Neural progenitor cell (in vitro differentiated cells): ENCODE measurements around the gene MAGI1. TPM values are rescaled to one million over a fixed set of nuclear protein-coding genes. Genes with fewer than 3 reads are reported as not detected.

Experiments
- DNase-seq: peaks from one replicate; pipeline ENCODE4 v3.0.0-alpha.2; 2016; ENCODE audit warnings: low spot score
- H2AFZ ChIP-seq: fragments of 200-600 bp; sonication (generic); replicated peaks from 2 replicates; pipeline ENCODE4 v1.6.1; 2016; ENCODE audit warnings: antibody characterized with exemption
- H3F3A ChIP-seq: fragments of 200-600 bp; sonication (generic); 2 replicates; pipeline ENCODE4 v1.6.1; 2016; ENCODE audit warnings: antibody characterized with exemption, low read depth
- H3K27ac ChIP-seq: fragments of 200-600 bp; sonication (generic); 2 replicates; pipeline ENCODE4 v1.5.1; 2016; ENCODE audit warnings: mild to moderate bottlenecking
- H3K27me3 ChIP-seq: fragments of 200-600 bp; sonication (generic); 2 replicates; pipeline ENCODE4 v1.6.1; 2016; ENCODE audit warnings: mild to moderate bottlenecking, moderate library complexity
- H3K36me3 ChIP-seq: fragments of 200-600 bp; sonication (generic); 2 replicates; pipeline ENCODE4 v1.5.1; 2016
- H3K4me1 ChIP-seq: fragments of 200-600 bp; sonication (generic); 2 replicates; pipeline ENCODE4 v1.6.1; 2016; ENCODE audit warnings: mixed run types
- H3K4me2 ChIP-seq: fragments of 200-600 bp; sonication (generic); 2 replicates; pipeline ENCODE4 v1.6.1; 2016
- H3K4me3 ChIP-seq: fragments of 200-600 bp; sonication (generic); 2 replicates; pipeline ENCODE4 v1.5.1; 2016
- H3K79me2 ChIP-seq: fragments of 200-600 bp; sonication (generic); 2 replicates; pipeline ENCODE4 v1.6.1; 2016; ENCODE audit warnings: low read depth
- H3K9ac ChIP-seq: fragments of 200-600 bp; sonication (generic); 2 replicates; pipeline ENCODE4 v1.6.1; 2016
- H3K9me3 ChIP-seq: fragments of 200-600 bp; sonication (generic); 2 replicates; pipeline ENCODE4 v1.5.1; 2016; ENCODE audit warnings: low read depth
- H4K20me1 ChIP-seq: fragments of 200-600 bp; sonication (generic); 2 replicates; pipeline ENCODE4 v1.6.1; 2016; ENCODE audit warnings: low read depth
- H3K27ac Mint-ChIP-seq: 3 replicates; pipeline ENCODE4 v1.8.0; 2021; ENCODE audit warnings: mixed read lengths
- H3K27me3 Mint-ChIP-seq: 2 replicates; pipeline ENCODE4 v1.8.0; 2022; ENCODE audit warnings: low read depth, mild to moderate bottlenecking, inconsistent platforms, moderate library complexity, mixed read lengths; ENCODE audit not compliant: insufficient read depth
- H3K36me3 Mint-ChIP-seq: 3 replicates; pipeline ENCODE4 v1.8.0; 2021; ENCODE audit warnings: mixed read lengths
- H3K4me1 Mint-ChIP-seq: 3 replicates; pipeline ENCODE4 v1.8.0; 2021; ENCODE audit warnings: mixed read lengths
- H3K4me3 Mint-ChIP-seq: 3 replicates; pipeline ENCODE4 v1.8.0; 2021; ENCODE audit warnings: mild to moderate bottlenecking, moderate library complexity, mixed read lengths
- H3K9me3 Mint-ChIP-seq: 3 replicates; pipeline ENCODE4 v1.8.0; 2020; ENCODE audit warnings: mixed read lengths
- EZH2 ChIP-seq: fragments of 200-600 bp; sonication (generic); IDR thresholded peaks from 2 replicates; pipeline ENCODE4 v1.6.1; 2017; ENCODE audit warnings: antibody characterized with exemption, mild to moderate bottlenecking, moderate library complexity
- EZH2phosphoT487 ChIP-seq: fragments of 200-600 bp; sonication (generic); IDR thresholded peaks from 2 replicates; pipeline ENCODE4 v1.6.1; 2017; ENCODE audit warnings: antibody characterized with exemption
- total RNA-seq: library from RNA; depleted of rRNA; stranded (reverse); fragments of >200 nt; gene quantifications from 2 replicates; pipeline ENCODE4 v1.2.3, GENCODE V29; 2015; ENCODE audit warnings: low replicate concordance
- TF ChIP-seq, protein P1 (sequence below): fragments of 200-600 bp; sonication (generic); IDR thresholded peaks from 2 replicates; pipeline ENCODE4 v1.5.1; 2017; ENCODE audit warnings: antibody characterized with exemption, mild to moderate bottlenecking

The MAGI1 gene
- total RNA-seq, 1 donor from 2014 or later: 40.6 TPM

DNA sequence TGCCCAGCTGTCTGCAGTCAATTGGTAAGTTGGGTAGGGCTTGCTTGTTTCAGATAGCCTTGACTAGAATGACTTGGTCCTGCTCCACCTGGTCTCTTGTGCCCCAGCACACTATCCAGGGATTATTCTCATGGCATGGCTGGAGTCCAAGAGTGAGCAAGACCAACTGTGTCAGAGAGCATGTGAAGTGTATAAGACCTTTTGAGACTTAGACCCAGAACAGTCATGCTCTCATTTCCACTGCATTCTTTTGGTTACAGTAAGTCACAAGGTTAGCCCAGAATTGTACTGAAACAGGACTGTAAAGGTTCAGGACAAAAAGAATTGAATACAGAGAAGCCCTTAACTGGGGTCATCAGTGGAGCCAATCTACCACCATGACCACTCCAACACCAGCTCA is 700.1 kb downstream of the MAGI1 start:
- Mint-ChIP-seq H3K36me3 (no peaks in the 10 kb centered on the region), H3K27me3 (no peaks in the 10 kb centered on the region), H3K4me3 (no peak overlapping the region), H3K4me1 (peaks cover 36% of the 10 kb centered on the region), H3K27ac (no peak overlapping the region), H3K9me3 (peaks cover 11% of the 10 kb centered on the region)
- no peak overlapping the region for H3K4me3 ChIP-seq
- no peak overlapping the region for H3K4me2 ChIP-seq
- DNase-seq: no peak
- H3K9ac ChIP-seq: no peak overlapping the region
- no peak overlapping the region for H3K27ac ChIP-seq
- no peaks in the 10 kb centered on the region for H3K36me3 ChIP-seq
- TF ChIP-seq, protein P1, sequence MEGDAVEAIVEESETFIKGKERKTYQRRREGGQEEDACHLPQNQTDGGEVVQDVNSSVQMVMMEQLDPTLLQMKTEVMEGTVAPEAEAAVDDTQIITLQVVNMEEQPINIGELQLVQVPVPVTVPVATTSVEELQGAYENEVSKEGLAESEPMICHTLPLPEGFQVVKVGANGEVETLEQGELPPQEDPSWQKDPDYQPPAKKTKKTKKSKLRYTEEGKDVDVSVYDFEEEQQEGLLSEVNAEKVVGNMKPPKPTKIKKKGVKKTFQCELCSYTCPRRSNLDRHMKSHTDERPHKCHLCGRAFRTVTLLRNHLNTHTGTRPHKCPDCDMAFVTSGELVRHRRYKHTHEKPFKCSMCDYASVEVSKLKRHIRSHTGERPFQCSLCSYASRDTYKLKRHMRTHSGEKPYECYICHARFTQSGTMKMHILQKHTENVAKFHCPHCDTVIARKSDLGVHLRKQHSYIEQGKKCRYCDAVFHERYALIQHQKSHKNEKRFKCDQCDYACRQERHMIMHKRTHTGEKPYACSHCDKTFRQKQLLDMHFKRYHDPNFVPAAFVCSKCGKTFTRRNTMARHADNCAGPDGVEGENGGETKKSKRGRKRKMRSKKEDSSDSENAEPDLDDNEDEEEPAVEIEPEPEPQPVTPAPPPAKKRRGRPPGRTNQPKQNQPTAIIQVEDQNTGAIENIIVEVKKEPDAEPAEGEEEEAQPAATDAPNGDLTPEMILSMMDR: no peak
- TF ChIP-seq EZH2phosphoT487 (no peak), EZH2 (no peak)
- H3F3A ChIP-seq: no peaks in the 10 kb centered on the region
- no peaks in the 10 kb centered on the region for H3K79me2 ChIP-seq
- H3K27me3 ChIP-seq: no peaks in the 10 kb centered on the region
- no peak overlapping the region for H2AFZ ChIP-seq
- no peaks in the 10 kb centered on the region for H3K9me3 ChIP-seq
- no peaks in the 10 kb centered on the region for H4K20me1 ChIP-seq
- peaks cover 6% of the 10 kb centered on the region for H3K4me1 ChIP-seq

DNA sequence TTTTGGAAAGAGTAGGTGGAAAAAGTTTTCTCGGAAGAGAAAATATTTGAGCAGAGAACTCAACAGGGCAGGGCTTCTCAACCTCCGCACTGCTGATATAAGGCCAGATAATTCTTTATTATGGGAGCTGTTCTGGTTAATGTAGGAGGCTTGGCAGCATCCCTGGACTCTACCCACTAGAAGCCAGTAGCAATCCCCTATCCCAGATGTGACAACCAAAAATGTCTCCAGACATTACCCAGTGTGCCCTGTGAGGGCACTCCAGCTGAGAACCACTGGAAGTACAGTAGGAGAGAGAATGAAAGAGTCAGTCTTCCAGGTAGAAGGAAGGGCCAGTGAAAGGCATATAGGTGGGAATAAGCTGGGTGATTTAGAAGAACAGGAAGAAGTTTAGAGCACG is 703.1 kb downstream of the MAGI1 start:
- Mint-ChIP-seq H3K27me3 (peaks cover 2% of the 10 kb centered on the region), H3K4me1 (peaks cover 40% of the 10 kb centered on the region), H3K4me3 (no peak overlapping the region), H3K36me3 (no peaks in the 10 kb centered on the region), H3K9me3 (peaks cover 11% of the 10 kb centered on the region), H3K27ac (peak overlapping the region; percentile 14)
- TF ChIP-seq EZH2 (no peak), EZH2phosphoT487 (no peak)
- TF ChIP-seq, protein P1: no peak
- Histone ChIP-seq H3K4me2 (no peak overlapping the region), H2AFZ (no peak overlapping the region), H4K20me1 (no peaks in the 10 kb centered on the region), H3K27ac (no peak overlapping the region), H3K9ac (no peak overlapping the region), H3F3A (no peaks in the 10 kb centered on the region), H3K9me3 (no peaks in the 10 kb centered on the region), H3K36me3 (no peaks in the 10 kb centered on the region), H3K79me2 (no peaks in the 10 kb centered on the region), H3K4me3 (no peak overlapping the region), H3K27me3 (no peaks in the 10 kb centered on the region), H3K4me1 (peaks cover 6% of the 10 kb centered on the region)
- DNase-seq: no peak

DNA sequence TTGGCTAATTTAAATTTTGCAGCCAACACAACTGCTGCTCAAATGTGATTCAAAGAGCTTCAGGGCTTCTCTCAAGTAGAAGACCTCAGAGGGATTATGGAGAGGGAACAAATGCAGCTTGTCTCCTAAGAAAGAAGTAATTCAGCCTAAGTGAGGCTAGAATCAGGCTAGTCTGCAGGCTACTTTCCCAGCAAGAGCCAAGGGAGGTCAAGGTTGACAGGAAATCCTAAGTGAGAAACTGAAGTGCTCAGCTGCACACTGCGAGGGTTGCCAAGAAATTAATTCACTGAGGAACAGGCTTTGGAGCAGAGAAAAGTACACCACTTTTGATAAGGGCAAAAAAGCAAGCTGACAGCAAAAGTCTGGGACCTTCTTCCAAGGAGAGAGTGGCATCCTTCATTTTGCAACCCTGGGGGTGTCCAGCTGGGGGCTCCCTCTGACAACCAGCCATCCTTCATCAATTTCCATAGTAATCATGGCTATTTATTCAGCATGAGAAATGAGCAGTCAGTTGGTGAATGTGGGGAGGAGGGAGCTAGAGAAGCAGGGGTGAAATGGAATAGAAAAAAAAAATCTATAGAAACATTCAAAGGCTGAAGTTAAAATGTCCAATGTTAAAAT is 704.6 kb downstream of the MAGI1 start:
- peaks cover 30% of the 10 kb centered on the region for H3K4me1 Mint-ChIP-seq
- TF ChIP-seq, protein P1: peak; percentile 41
- TF ChIP-seq EZH2phosphoT487: no peak
- Histone ChIP-seq H3K27ac (no peak overlapping the region), H3F3A (no peaks in the 10 kb centered on the region), H3K36me3 (no peaks in the 10 kb centered on the region), H3K4me1 (peaks cover 6% of the 10 kb centered on the region), H3K9me3 (no peaks in the 10 kb centered on the region), H3K4me3 (no peak overlapping the region), H3K79me2 (no peaks in the 10 kb centered on the region), H3K27me3 (no peaks in the 10 kb centered on the region), H3K4me2 (no peak overlapping the region), H2AFZ (no peak overlapping the region), H4K20me1 (no peaks in the 10 kb centered on the region), H3K9ac (no peak overlapping the region)
- H3K4me3 Mint-ChIP-seq: peak overlapping the region; percentile 17
- no peaks in the 10 kb centered on the region for H3K36me3 Mint-ChIP-seq
- peaks cover 11% of the 10 kb centered on the region for H3K9me3 Mint-ChIP-seq
- peak; percentile 9 for DNase-seq
- peak overlapping the region; percentile 75 for H3K27ac Mint-ChIP-seq
- peaks cover 3% of the 10 kb centered on the region for H3K27me3 Mint-ChIP-seq
